HL-60 (cell line): ENCODE data around the gene DTWD1.

ENCODE experiments used
- GABPA ChIP-seq: IDR thresholded peaks from 2 replicates; pipeline ENCODE4 v1.6.1; 2012; ENCODE audit warnings: low read depth
- POLR2AphosphoS5 ChIP-seq: IDR thresholded peaks from 2 replicates; pipeline ENCODE4 v1.6.1; 2012; ENCODE audit warnings: low read depth
- SPI1 ChIP-seq: IDR thresholded peaks from 2 replicates; pipeline ENCODE4 v1.6.1; 2012; ENCODE audit warnings: low read depth, mild to moderate bottlenecking, borderline replicate concordance
- TF ChIP-seq, protein P1 (sequence below): IDR thresholded peaks from one replicate; pipeline ENCODE4 v1.5.1; 2011; ENCODE audit warnings: low read length, control low read depth, inconsistent platforms; ENCODE audit not compliant: insufficient read depth
- TF ChIP-seq, protein P2 (sequence below): IDR thresholded peaks from 2 replicates; pipeline ENCODE4 v1.6.1; 2012; ENCODE audit warnings: low read depth; ENCODE audit not compliant: insufficient replicate concordance

DNA sequence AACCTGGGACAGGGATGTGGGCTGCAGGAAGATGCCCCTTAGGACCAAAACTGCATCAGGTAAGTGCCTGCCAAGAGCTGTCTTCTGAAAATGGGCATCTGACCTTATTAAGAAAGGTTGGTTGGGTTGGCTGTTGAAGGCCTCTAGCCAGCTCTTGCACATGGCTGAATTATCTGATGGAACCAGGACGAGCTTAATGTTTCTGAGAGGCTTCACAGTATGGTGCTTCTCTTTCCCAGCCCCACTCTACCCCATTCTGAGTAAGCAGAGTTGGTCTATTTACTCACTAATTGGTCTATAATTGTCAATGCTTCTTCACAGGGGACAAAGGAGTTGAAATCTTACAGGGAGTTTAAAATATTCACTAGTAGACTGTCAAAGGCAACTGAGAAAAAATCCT is 48.4 kb downstream of the DTWD1 start:
- TF ChIP-seq, protein P1, sequence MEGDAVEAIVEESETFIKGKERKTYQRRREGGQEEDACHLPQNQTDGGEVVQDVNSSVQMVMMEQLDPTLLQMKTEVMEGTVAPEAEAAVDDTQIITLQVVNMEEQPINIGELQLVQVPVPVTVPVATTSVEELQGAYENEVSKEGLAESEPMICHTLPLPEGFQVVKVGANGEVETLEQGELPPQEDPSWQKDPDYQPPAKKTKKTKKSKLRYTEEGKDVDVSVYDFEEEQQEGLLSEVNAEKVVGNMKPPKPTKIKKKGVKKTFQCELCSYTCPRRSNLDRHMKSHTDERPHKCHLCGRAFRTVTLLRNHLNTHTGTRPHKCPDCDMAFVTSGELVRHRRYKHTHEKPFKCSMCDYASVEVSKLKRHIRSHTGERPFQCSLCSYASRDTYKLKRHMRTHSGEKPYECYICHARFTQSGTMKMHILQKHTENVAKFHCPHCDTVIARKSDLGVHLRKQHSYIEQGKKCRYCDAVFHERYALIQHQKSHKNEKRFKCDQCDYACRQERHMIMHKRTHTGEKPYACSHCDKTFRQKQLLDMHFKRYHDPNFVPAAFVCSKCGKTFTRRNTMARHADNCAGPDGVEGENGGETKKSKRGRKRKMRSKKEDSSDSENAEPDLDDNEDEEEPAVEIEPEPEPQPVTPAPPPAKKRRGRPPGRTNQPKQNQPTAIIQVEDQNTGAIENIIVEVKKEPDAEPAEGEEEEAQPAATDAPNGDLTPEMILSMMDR, result no peak
- TF ChIP-seq POLR2AphosphoS5 (no peak), GABPA (no peak), SPI1 (no peak)
- TF ChIP-seq, protein P2, sequence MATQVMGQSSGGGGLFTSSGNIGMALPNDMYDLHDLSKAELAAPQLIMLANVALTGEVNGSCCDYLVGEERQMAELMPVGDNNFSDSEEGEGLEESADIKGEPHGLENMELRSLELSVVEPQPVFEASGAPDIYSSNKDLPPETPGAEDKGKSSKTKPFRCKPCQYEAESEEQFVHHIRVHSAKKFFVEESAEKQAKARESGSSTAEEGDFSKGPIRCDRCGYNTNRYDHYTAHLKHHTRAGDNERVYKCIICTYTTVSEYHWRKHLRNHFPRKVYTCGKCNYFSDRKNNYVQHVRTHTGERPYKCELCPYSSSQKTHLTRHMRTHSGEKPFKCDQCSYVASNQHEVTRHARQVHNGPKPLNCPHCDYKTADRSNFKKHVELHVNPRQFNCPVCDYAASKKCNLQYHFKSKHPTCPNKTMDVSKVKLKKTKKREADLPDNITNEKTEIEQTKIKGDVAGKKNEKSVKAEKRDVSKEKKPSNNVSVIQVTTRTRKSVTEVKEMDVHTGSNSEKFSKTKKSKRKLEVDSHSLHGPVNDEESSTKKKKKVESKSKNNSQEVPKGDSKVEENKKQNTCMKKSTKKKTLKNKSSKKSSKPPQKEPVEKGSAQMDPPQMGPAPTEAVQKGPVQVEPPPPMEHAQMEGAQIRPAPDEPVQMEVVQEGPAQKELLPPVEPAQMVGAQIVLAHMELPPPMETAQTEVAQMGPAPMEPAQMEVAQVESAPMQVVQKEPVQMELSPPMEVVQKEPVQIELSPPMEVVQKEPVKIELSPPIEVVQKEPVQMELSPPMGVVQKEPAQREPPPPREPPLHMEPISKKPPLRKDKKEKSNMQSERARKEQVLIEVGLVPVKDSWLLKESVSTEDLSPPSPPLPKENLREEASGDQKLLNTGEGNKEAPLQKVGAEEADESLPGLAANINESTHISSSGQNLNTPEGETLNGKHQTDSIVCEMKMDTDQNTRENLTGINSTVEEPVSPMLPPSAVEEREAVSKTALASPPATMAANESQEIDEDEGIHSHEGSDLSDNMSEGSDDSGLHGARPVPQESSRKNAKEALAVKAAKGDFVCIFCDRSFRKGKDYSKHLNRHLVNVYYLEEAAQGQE, result no peak
